ENCODE data around the gene S100A2.

The S100A2 gene

GRCh38 chr1:153543736-153544135 lies 21.9 kb downstream of the S100A2 start:
- DNase-seq, result no peak

- DNase-seq, result no peak
These were observed 22.5 kb downstream of the S100A2 start for GRCh38 chr1:153542956-153543711.

- no peak for DNase-seq
These were observed 23.7 kb downstream of the S100A2 start for GRCh38 chr1:153541641-153542590.

DNA sequence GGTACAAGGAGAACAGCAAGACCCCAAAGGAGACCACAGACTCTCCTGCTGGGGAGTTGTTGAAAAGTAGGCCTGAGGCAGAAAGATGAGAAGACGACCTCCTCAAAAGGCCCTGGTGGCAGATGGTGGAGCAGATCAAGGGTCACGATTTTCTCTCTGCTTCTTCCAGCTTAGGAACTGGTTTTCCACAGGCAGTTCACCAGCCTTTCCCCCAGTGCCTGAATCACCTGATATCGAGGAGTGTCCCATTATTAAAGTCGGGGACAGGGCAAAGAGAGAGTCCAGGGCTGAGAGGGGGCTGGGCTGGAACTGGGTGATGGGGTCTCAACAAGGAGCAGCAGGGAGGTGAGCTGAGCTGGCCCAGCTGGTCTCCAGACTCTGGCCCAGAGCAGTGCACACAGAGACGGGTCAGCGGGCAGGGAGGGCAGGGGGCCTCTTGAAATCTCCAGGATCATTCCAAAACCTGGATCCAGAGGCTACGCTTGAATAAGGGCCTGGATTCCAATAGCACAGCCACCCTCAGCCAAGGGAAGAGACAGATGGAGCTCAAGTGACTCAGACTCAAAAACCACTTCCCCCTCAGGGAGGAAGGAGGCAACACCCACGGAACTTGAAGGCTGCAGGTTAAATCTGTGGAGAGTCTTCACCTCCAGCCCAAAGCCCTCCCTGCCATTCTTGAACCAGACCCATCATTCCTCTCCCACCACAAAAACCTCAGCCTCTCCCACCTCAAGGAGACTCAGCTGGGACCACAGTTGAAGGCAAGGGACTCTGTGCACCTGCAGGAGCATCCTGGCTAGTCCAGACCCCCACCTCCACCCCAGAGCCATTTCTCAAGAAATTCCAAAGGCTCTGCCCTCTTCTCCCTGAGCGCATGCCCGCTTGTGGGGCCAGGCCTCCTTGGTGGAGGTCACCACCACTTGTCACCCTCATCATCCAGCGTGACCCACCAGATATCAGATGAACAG lies 25.0 kb downstream of the S100A2 start, which contains the start of gene S100A5:
Gene S100A5 (minus strand): TSS at position 541 of the 968 bp plus-strand sequence. CDS start 743 bp downstream, outside the sequence.
- DNase-seq, result peak; percentile 63

- DNase-seq, result no peak
These were observed 26.1 kb downstream of the S100A2 start for GRCh38 chr1:153539395-153540093.

GRCh38 chr1:153538315-153538821 lies 27.3 kb downstream of the S100A2 start:
- DNase-seq, result peak; percentile 73

GRCh38 chr1:153537376-153537730 lies 28.3 kb downstream of the S100A2 start:
- no peak for DNase-seq

GRCh38 chr1:153536671-153537375 lies 28.8 kb downstream of the S100A2 start:
- no peak for DNase-seq

DNA sequence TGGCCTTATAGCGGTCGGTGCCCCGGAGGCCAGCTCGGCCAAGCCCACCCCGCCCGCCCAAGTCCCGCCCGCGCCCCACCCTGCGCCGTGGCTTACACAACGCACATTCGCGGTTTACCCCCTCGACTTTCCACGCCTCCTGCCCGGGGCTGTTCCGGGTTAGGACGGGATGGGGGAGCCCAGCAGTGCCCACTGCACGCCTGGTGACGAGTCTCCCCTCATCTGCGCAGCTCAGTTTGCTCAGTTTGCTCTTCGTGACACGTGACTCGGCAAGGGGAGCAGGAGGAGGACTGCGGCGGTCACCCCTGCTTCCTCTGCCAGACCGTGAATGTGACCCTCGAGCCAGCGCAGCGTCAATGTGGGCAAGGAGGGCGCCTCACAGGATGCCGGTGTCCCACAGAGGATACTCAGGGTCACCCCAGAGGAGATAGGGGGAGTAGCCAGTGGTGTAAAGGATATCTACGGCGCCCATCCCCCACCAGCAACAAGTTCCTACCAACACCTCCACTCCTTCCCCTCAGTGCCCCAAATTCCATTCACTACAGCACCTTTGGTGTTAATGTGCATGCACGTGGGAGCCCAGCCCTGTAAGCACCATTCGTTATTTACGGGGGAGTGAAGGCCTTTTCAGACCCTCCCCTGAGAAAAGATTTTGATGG lies 29.5 kb downstream of the S100A2 start:
- DNase-seq, result no peak

DNA sequence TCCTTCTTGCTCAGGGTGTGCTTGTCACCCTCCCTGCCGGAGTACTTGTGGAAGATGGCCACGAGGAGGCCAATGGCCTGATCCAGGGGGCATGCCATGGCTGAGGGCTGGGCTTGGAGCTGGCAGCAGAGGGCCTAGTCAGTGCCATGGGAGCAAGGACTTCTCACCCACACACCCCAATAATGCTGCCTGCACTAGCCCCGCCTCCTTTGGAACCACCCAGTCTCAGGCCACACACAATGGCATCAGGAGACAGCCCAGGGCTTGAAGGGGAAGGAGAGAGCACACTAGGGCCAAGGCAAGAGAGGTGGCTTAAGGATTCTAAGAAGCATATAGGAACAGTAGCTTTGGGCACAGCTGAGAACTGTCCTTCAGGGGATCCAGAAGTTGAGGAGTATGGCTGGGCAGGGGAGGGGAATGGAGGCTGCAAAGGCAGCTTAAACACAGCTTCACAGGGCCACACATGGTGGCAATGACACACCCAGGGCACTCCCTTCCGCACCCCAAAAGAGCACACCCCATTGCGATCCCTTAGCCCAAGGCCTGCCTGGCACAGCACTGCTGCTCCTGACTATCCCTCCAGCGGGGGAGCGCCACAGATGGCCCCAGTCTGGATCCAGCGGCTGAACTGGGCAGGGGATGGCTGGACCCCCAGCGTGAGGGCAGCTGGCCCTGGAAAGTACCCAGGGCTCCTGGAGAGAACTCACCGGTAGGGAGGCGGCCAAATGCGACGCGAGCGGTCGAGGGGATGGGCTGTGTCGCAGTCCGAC lies 30.2 kb downstream of the S100A2 start, which contains the start of gene S100A6:
Gene S100A6 (minus strand): TSS at position 750 of the 770 bp plus-strand sequence. CDS start 652 bp downstream, at position 98.
- DNase-seq, result no peak

DNA sequence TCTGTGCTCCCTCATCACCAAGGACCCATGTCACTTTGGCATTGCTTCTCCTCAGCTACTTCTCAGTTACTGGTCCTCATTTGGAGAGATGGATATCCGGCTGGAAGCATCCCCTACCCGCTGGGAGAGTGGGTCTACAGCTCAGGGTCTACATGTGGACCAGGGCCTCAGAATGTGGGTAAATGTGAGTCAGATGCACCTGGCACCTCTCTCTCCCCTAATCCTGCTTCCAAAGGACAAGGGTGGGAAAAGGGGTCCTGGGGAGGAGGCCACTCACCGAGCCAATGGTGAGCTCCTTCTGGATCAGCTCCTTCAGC lies 30.8 kb downstream of the S100A2 start:
- DNase-seq, result no peak

GRCh38 chr1:153534226-153534924 lies 31.3 kb downstream of the S100A2 start:
- DNase-seq, result no peak

DNA sequence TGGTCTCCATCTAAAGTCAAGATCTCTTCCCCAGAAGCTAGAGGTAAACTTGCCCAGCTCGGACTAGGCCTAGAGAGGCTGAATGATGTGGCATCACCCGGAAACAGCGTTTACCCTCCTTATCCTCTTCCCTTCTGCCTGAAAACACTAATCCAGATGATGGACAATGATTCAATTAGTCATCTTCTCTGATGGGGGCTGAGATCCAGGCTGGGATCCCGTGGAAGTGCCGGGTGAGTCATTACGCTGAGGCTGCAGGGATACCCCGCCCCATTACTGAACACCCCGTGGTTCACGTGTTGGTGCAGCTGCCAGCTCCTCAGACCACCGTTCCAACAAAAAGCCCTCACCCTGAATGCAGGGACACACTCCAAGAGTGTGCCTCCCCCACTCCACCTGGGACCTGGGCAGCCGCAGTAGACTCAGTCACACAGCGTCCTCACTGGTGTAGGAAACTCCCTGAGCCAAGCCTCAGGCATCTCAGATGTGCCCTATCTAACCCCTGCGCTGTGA lies 31.9 kb downstream of the S100A2 start:
- no peak for DNase-seq

DNA sequence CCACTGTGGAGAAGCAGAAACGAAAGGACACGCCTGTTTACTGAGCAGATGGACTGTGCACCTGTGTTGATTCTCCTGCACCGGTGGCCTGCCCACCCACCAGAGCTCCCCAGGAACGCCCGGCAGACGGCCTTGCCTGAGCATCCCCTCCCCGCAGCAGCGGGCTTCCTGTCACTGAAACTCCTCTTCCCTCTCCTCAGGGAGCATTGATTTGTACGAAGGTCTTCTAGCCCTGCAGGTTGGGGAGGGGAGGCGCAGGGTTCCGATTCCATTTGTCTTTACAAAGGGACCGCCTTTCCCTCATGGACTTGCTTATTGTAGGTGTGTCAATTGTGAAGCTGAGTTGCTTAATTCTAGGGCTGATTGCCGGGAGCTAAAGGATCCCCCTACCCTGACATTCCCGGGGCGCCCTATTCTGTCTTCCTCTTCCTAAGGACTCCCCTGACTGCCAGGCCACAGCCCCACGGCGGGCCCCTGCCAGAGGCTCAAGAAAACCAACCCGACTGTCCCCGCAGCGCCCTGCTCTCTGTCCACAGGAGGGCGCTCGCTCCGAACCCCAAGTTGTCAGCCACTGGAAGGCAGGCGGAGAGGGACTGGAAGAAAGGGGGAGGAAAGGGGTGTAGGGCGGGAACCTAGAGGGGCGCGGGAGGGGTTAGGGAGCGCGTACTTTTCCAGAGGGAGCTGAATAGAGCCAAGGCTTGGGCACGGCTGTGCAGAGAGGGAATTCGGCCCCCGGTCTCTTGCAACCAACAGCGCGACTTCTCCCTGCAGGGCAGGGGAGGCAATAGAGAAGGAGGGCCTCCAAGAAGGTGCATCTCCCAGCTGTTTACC lies 32.7 kb downstream of the S100A2 start:
- peak; percentile 84 for DNase-seq

DNA sequence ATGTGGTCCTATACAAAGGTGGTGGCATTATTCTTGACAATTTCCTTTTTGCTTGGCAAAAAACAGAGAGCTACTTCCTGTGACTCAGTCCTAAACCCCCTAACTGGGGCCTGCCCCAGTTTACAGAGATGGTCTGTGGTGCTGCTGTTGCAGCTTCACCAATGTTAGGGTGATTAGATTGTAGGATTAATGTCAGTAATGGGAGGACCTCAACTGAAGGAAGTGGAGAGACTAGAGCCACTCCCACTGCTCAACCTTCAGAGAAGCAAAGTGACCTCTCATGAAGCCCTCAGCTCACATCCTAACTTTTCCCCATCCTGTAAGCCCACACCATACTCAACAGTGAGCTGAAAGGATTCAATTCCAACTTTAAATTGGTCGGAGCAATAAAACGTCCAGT lies 33.5 kb downstream of the S100A2 start:
- no peak for DNase-seq

DNA sequence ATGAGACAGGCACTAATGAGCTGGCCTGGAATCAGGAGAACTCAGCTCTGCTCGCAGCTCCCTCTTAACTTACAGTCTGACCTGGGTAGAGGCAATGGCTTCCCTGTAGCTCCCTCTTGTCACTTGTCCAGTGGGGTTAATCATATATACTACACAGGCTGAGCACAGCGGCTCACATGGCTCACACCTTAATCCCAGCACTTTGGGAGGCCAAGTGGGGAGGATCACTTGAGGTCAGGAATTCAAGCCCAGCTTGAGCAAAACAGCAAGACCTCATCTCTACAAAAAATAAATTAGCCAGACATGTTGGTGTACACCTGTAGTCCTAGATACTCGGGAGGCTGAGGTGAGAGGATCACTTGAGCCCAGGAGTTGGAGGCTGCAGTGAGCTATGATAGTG lies 34.0 kb downstream of the S100A2 start:
- no peak for DNase-seq

- no peak for DNase-seq
These were observed 38.0 kb downstream of the S100A2 start for GRCh38 chr1:153527683-153528040.

All from DMS 273 treated with DMSO at 0.1 percent for 48 hours (cell line).